ENCODE results near the gene PAQR4.
A peak's percentile ranks its signal among the peaks of the same experiment; 100 is the strongest.

The PAQR4 gene

DNA sequence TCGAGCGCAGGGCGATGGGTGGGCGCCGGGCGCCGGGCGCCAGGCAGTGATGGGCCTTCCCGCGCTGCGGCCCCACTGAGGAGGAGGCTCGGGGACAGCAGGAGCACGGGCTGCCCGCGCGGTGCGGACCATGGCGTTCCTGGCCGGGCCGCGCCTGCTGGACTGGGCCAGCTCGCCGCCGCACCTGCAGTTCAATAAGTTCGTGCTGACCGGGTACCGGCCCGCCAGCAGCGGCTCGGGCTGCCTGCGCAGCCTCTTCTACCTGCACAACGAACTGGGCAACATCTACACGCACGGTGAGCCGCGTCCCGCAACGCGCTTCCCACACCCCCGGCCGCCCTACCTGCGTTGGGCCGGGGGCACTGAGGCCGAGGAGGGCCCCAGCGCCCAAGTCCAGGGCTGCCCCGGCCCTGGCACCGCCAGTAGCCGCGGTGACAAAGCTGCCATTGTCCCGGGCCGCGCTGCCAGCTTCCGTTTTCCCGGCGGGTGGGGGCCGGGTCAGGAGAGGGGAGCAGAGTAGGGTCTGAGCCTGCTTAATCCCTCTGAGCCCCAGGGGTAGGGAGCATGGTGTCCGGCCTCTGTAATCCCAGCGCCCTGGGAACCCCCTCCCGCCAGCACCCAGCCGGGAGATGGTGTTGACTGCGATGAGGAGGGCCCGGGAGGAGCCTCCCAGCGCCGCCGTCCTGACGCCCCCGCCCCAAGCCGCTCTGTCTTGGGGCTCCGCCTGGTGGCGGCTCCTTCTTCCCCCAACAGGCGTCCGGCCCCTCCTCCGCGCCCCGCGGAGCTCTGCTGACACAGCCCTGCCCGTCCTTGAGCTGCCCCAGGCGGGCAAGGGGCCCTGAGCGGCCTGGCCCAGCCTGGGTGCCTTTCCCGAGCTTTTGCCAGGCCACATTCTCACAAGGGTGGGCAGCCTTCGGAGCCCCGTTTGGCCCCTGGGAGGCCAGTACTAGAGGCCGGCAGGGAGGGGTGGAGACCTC lies 685 bp downstream of the PAQR4 start (continued):
- TF ChIP-seq ZNF280D (tag by site-specific recombination; IDR thresholded peaks at IDR 0.05) (no peak), ZNF571 (tag by site-specific recombination; IDR thresholded peaks at IDR 0.05) (no peak), ZNF670 (tag by site-specific recombination; IDR thresholded peaks at IDR 0.05; ENCODE audit: low read depth) (no peak), WT1 (tag by site-specific recombination; IDR thresholded peaks at IDR 0.05) (peak; percentile 83), ZNF561 (tag by site-specific recombination; IDR thresholded peaks at IDR 0.05; ENCODE audit: borderline replicate concordance) (peak; percentile 92), CTCF (tag by site-specific recombination; IDR thresholded peaks at IDR 0.05) (peak; percentile 91), OVOL3 (tag by site-specific recombination; IDR thresholded peaks at IDR 0.05) (no peak), HOXC10 (CRISPR knock-in tag; IDR thresholded peaks at IDR 0.05) (no peak), ZNF112 (tag by site-specific recombination; IDR thresholded peaks at IDR 0.05) (no peak), ZXDB (tag by site-specific recombination; IDR thresholded peaks at IDR 0.05) (peak; percentile 63), ZNF768 (tag by site-specific recombination; IDR thresholded peaks at IDR 0.05) (no peak), ZNF132 (tag by site-specific recombination; IDR thresholded peaks at IDR 0.05; ENCODE audit: borderline replicate concordance) (no peak), ZNF776 (tag by site-specific recombination; IDR thresholded peaks at IDR 0.05; ENCODE audit: borderline replicate concordance) (no peak), ZNF830 (tag by site-specific recombination; IDR thresholded peaks at IDR 0.05; ENCODE audit: low read depth) (no peak), ZNF426 (tag by site-specific recombination; IDR thresholded peaks at IDR 0.05) (no peak), ZNF76 (tag by site-specific recombination; IDR thresholded peaks at IDR 0.05; ENCODE audit: borderline replicate concordance, low read depth) (no peak), ZNF654 (tag by site-specific recombination; IDR thresholded peaks at IDR 0.05; ENCODE audit: low read depth) (no peak; the same call in 1 of the 2 replicates), ZNF350 (tag by site-specific recombination; IDR thresholded peaks at IDR 0.05) (no peak)
- TF ChIP-seq, protein P1, sequence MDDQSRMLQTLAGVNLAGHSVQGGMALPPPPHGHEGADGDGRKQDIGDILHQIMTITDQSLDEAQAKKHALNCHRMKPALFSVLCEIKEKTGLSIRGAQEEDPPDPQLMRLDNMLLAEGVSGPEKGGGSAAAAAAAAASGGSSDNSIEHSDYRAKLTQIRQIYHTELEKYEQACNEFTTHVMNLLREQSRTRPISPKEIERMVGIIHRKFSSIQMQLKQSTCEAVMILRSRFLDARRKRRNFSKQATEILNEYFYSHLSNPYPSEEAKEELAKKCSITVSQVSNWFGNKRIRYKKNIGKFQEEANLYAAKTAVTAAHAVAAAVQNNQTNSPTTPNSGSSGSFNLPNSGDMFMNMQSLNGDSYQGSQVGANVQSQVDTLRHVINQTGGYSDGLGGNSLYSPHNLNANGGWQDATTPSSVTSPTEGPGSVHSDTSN (CRISPR knock-in tag; IDR thresholded peaks at IDR 0.05) = no peak; the same call in 1 of the 2 replicates
- TF ChIP-seq, protein P2, sequence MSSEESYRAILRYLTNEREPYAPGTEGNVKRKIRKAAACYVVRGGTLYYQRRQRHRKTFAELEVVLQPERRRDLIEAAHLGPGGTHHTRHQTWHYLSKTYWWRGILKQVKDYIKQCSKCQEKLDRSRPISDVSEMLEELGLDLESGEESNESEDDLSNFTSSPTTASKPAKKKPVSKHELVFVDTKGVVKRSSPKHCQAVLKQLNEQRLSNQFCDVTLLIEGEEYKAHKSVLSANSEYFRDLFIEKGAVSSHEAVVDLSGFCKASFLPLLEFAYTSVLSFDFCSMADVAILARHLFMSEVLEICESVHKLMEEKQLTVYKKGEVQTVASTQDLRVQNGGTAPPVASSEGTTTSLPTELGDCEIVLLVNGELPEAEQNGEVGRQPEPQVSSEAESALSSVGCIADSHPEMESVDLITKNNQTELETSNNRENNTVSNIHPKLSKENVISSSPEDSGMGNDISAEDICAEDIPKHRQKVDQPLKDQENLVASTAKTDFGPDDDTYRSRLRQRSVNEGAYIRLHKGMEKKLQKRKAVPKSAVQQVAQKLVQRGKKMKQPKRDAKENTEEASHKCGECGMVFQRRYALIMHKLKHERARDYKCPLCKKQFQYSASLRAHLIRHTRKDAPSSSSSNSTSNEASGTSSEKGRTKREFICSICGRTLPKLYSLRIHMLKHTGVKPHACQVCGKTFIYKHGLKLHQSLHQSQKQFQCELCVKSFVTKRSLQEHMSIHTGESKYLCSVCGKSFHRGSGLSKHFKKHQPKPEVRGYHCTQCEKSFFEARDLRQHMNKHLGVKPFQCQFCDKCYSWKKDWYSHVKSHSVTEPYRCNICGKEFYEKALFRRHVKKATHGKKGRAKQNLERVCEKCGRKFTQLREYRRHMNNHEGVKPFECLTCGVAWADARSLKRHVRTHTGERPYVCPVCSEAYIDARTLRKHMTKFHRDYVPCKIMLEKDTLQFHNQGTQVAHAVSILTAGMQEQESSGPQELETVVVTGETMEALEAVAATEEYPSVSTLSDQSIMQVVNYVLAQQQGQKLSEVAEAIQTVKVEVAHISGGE (tag by site-specific recombination; conservative IDR thresholded peaks at IDR 0.05; ENCODE audit: low read depth) = peak; percentile 25; the same call in 1 of the 2 replicates
- TF ChIP-seq, protein P3, sequence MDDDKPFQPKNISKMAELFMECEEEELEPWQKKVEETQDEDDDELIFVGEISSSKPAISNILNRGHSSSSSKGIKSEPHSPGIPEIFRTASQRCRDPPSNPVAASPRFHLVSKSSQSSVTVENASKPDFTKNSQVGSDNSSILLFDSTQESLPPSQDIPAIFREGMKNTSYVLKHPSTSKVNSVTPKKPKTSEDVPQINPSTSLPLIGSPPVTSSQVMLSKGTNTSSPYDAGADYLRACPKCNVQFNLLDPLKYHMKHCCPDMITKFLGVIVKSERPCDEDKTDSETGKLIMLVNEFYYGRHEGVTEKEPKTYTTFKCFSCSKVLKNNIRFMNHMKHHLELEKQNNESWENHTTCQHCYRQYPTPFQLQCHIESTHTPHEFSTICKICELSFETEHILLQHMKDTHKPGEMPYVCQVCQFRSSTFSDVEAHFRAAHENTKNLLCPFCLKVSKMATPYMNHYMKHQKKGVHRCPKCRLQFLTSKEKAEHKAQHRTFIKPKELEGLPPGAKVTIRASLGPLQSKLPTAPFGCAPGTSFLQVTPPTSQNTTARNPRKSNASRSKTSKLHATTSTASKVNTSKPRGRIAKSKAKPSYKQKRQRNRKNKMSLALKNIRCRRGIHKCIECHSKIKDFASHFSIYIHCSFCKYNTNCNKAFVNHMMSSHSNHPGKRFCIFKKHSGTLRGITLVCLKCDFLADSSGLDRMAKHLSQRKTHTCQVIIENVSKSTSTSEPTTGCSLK (tag by site-specific recombination; IDR thresholded peaks at IDR 0.05) = no peak
- TF ChIP-seq, protein P4, sequence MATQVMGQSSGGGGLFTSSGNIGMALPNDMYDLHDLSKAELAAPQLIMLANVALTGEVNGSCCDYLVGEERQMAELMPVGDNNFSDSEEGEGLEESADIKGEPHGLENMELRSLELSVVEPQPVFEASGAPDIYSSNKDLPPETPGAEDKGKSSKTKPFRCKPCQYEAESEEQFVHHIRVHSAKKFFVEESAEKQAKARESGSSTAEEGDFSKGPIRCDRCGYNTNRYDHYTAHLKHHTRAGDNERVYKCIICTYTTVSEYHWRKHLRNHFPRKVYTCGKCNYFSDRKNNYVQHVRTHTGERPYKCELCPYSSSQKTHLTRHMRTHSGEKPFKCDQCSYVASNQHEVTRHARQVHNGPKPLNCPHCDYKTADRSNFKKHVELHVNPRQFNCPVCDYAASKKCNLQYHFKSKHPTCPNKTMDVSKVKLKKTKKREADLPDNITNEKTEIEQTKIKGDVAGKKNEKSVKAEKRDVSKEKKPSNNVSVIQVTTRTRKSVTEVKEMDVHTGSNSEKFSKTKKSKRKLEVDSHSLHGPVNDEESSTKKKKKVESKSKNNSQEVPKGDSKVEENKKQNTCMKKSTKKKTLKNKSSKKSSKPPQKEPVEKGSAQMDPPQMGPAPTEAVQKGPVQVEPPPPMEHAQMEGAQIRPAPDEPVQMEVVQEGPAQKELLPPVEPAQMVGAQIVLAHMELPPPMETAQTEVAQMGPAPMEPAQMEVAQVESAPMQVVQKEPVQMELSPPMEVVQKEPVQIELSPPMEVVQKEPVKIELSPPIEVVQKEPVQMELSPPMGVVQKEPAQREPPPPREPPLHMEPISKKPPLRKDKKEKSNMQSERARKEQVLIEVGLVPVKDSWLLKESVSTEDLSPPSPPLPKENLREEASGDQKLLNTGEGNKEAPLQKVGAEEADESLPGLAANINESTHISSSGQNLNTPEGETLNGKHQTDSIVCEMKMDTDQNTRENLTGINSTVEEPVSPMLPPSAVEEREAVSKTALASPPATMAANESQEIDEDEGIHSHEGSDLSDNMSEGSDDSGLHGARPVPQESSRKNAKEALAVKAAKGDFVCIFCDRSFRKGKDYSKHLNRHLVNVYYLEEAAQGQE (tag by site-specific recombination; IDR thresholded peaks at IDR 0.05) = peak; percentile 27; the same call in 1 of the 2 replicates

Measured in HEK293 (cell line).